Esophagus (tissue), 2 donors: Measurements from ENCODE around the gene EIF1. TPM values are rescaled to one million over a fixed set of nuclear protein-coding genes. Genes with fewer than 3 reads are reported as not detected.
"Not testable (repeated sequence)": the region's sequence is repeated elsewhere in the genome, so short reads cannot be mapped to it uniquely, and the experiment has no call there.

Source experiments
- H3K27ac ChIP-seq, 2 donors: one replicate each; pipeline ENCODE4 v1.5.1; 2013; ENCODE audit warnings: low read depth in 2 of 2, mild to moderate bottlenecking in 2 of 2, inconsistent platforms in 1 of 2, low read length in 1 of 2, moderate library complexity in 1 of 2
- H3K27me3 ChIP-seq, 2 donors: one replicate each; pipeline ENCODE4 v1.6.1; 2013; ENCODE audit warnings: low read length in 2 of 2, control low read depth in 1 of 2, mild to moderate bottlenecking in 1 of 2; ENCODE audit not compliant: insufficient read depth in 2 of 2, control insufficient read depth in 1 of 2
- H3K36me3 ChIP-seq, 2 donors: one replicate each; pipeline ENCODE4 v1.6.1; 2013; ENCODE audit warnings: low read length in 1 of 2; ENCODE audit not compliant: control insufficient read depth in 2 of 2, insufficient read depth in 2 of 2
- H3K4me1 ChIP-seq, 2 donors: one replicate each; pipeline ENCODE4 v1.6.1; 2013; ENCODE audit warnings: low read length in 1 of 2; ENCODE audit not compliant: control insufficient read depth in 2 of 2, insufficient read depth in 2 of 2
- H3K4me3 ChIP-seq, 2 donors: one replicate each; pipeline ENCODE4 v1.5.1; 2013; ENCODE audit warnings: low read length in 2 of 2, mild to moderate bottlenecking in 2 of 2, low read depth in 1 of 2, moderate library complexity in 1 of 2
- H3K9me3 ChIP-seq, 2 donors: one replicate each; pipeline ENCODE4 v1.6.1; 2013; ENCODE audit warnings: mild to moderate bottlenecking in 2 of 2, low read depth in 1 of 2, low read length in 1 of 2, moderate library complexity in 1 of 2; ENCODE audit not compliant: control insufficient read depth in 2 of 2, insufficient read depth in 1 of 2
- WGBS, 2 donors: extraction: QIAGEN DNeasy Blood & Tissue Kit; methylation state at CpG; one replicate each; pipeline ENCODE4 v1.1.7; 2013; 5-methylcytosine and 5-hydroxymethylcytosine counted together
- polyA plus RNA-seq, 2 donors: library from polyadenylated mRNA; stranded (reverse); fragments of 200-250 nt; gene quantifications; one replicate each; pipeline ENCODE4 v1.2.3, GENCODE V29; 2013
- donor health status: healthy with polysubstance abuse.
- donor health status: Bipolar disorder and iron deficiency.

EIF1 gene
- polyA plus RNA-seq, 2 donors, result 342 to 553 TPM

DNA sequence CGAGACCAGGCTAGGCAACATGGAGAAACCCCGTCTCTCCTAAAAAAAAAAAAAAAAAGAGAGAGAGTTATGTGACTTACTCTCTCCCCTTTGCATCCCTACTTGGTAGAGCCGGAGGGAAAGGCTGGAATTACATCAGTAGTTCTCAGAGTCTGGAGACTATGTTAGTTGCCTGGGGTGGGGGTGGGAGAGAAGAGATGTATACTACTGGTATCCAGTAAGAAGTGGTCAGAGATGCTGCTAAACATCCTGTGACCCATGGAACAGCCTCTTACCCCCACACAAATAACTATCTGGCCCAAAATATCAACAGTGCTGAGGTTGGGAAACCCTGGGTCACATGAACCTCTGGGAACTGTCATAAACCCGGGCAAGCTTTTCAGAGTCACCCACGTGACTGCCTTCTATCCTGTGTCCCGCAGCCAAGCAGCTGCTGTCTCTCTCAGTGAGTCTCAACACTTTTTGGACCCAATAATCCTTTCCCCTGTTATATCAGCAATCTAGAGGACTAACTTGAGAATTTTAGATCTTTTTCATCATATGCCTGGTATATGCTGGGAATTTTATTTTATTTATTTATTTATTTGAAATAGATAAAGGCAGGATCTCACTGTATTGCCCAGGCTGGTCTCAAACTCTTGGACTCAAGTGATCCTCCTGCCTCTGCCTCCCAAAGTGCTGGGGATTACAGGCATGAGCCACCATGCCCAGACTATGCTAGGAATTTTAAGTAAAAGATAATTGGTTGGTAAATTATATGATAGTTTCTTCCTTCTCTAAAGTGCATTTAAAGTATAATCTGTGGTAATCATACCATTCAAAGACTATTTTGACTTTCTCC lies 8.7 kb downstream of the EIF1 start:
- 48 to 49% methylated on average over 6 of the region's 6 CpGs for WGBS, 2 donors
- H3K27me3 ChIP-seq, result no peaks in the 10 kb centered on the region
- no peak overlapping the region for H3K27ac ChIP-seq
- H3K4me3 ChIP-seq, result no peak overlapping the region
- H3K36me3 ChIP-seq, result peaks cover 0 to 16% of the 10 kb centered on the region in 2 donors
- H3K4me1 ChIP-seq, result no peaks in the 10 kb centered on the region
- no peaks in the 10 kb centered on the region for H3K9me3 ChIP-seq

DNA sequence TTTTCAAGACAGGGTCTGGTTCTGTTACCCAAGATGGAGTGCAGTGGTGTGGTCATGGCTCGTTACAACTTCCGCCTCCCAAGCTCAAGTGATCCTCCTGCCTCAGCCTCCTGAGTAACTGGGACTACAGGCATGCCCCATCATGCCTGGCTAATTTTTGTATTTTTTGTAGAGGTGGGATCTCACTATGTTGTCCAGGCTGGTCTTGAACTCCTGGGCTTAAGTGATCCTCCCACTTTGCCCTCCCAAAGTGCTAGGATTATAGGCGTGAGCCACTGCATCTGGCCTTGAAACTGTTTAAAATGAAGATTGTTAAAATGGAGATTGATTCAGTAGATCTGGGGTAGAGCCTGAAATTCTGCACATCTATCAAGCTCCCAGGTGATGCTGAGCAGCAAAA lies 12.2 kb downstream of the EIF1 start:
- H3K9me3 ChIP-seq, H3K4me3 ChIP-seq, H3K27ac ChIP-seq, H3K4me1 ChIP-seq, H3K27me3 ChIP-seq, H3K36me3 ChIP-seq: not testable (repeated sequence)
- WGBS, 2 donors, result 85 to 86% methylated on average over 3 of the region's 3 CpGs

DNA sequence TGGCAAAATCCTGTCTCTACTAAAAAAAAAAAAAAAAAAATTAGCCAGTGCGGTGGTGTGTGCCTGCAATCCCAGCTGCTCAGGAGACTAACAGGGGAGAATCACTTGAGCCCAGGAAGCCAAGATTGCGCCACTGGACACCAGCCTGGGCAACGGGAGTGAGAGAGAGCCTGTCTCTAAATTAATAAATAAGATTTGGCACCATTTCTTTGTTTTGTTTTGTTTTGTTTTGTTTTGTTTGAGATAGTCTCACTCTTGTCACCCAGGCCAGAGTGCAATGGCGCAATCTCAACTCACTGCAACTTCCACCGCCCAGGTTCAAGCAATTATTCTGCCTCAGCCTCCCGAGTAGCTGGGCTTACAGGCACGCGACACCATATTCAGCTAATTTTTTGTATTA lies 14.0 kb downstream of the EIF1 start:
- peaks cover 0 to 2% of the 10 kb centered on the region in 2 donors for H3K4me1 ChIP-seq
- H3K36me3 ChIP-seq, result no peaks in the 10 kb centered on the region
- 88 to 93% methylated on average over 8 of the region's 8 CpGs for WGBS, 2 donors
- H3K27me3 ChIP-seq, result no peaks in the 10 kb centered on the region
- no peak overlapping the region for H3K27ac ChIP-seq
- H3K4me3 ChIP-seq, result no peak overlapping the region
- no peaks in the 10 kb centered on the region for H3K9me3 ChIP-seq

DNA sequence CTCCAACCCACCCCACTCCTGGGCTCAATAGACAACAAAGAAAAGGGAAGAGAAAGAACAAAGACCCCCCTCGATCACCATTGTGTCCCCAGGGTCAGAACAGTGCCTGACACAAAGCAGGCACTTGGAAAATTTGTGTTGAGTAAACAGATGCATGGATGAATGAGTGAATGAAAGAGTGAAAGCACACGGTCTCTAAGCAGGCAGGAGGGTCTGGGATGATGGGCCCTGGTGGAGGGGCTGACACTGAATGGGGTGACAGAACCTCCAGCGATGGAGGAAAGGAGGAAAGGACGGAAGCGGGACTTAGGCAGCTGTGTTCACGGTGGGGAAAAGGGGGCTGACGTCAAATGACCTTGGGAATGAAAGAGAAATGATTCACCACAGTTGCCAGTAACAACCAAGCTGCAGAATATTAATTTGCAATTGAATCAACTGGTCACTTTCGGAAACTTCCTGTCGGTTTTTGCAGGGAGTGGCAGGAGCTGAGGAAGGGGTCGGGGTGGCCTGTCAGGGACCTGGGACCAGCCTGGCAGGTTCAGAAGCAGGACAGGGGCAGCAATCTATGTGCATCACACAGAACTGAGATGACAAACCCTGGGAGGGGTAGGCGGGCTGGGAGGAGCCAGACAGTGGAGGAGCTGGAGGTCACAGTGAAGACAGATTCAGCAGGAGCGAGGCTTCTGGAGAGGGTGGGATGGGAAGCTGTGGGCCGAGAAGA lies 16.7 kb downstream of the EIF1 start:
- peaks cover 0 to 2% of the 10 kb centered on the region in 2 donors for H3K4me1 ChIP-seq
- no peaks in the 10 kb centered on the region for H3K9me3 ChIP-seq
- H3K27me3 ChIP-seq, result no peaks in the 10 kb centered on the region
- 65 to 72% methylated on average over 13 of the region's 13 CpGs for WGBS, 2 donors
- no peaks in the 10 kb centered on the region for H3K36me3 ChIP-seq
- H3K4me3 ChIP-seq, result no peak overlapping the region
- H3K27ac ChIP-seq, result no peak overlapping the region

DNA sequence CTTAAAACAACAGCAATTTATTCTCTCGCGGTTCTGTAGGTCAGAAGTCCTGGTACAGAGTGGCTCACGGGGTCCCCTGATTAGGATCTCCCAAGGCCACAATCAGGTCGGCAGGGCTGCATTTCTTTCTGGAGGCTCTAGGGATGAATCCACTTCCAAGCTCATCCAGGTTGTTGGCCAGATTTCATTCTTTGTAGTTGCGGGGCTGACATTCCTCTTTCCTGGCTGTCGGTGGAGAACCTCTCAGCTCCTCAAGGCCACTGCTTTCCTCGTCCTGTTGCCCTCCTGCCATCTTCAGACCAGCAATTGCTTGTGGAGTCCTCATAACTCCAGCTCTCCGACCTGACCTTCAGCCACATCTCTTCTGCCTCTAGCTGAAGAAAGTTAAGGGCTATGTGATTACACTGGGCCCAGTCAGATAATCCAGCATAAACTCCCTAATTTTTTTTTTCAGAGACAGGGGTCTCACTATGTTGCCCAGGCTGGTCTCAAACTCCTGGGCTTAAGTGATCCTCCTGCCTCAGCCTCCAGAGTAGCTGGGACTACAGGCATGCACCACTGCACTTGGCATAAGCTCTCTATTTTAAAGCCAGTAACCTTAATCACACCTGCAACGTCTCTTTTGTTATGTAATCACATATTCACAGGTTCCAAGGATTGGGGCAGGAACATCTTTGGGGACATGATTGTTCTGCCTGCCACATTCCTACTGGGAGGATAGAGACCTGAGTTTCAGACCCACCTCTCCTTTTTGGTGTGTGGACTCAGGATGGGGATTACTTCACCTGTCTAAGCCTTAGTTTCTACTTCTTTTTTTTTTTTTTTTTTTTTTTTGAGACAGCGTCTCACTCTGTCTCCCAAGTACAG lies 19.4 kb downstream of the EIF1 start:
- H3K4me1 ChIP-seq, result peaks cover 0 to 2% of the 10 kb centered on the region in 2 donors
- H3K9me3 ChIP-seq, result no peaks in the 10 kb centered on the region
- H3K27me3 ChIP-seq, result no peaks in the 10 kb centered on the region
- WGBS, 2 donors, result 76 to 77% methylated on average over 10 of the region's 10 CpGs
- no peak overlapping the region for H3K4me3 ChIP-seq
- H3K36me3 ChIP-seq, result no peaks in the 10 kb centered on the region
- no peak overlapping the region for H3K27ac ChIP-seq

DNA sequence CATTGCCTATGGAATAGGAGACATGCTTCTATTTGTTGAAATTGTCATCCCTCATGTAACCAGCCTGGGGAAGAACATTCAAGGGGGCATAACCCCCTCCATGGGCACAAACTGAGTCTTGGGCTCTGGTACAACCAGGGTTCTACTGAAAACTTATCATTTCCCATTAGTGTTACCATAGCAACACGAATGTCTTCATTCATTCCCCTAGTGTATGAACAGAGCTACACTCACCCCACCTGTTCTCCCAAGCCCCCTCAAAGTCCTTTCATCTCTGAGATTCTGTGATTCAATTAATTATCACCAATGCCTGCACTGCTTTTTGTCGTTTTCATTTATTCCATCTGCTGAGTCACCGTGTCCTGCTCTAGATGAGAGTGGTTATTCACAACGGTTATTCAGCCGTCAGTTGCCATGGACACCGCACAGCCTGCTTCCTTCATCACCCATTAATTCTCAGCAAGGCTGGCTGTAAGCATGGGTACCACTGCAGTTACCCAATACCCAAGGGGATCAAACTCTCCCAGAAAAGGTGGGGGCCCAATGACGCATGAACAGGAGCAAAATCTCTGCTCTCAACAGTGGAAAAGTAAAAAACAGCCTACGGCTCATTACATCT lies 21.9 kb downstream of the EIF1 start:
- H3K4me3 ChIP-seq, result no peak overlapping the region
- no peaks in the 10 kb centered on the region for H3K27me3 ChIP-seq
- no peaks in the 10 kb centered on the region for H3K36me3 ChIP-seq
- H3K4me1 ChIP-seq, result peaks cover 0 to 2% of the 10 kb centered on the region in 2 donors
- H3K27ac ChIP-seq, result no peak overlapping the region
- H3K9me3 ChIP-seq, result no peaks in the 10 kb centered on the region
- WGBS, 2 donors, result 52 to 56% methylated on average over 8 of the region's 8 CpGs

DNA sequence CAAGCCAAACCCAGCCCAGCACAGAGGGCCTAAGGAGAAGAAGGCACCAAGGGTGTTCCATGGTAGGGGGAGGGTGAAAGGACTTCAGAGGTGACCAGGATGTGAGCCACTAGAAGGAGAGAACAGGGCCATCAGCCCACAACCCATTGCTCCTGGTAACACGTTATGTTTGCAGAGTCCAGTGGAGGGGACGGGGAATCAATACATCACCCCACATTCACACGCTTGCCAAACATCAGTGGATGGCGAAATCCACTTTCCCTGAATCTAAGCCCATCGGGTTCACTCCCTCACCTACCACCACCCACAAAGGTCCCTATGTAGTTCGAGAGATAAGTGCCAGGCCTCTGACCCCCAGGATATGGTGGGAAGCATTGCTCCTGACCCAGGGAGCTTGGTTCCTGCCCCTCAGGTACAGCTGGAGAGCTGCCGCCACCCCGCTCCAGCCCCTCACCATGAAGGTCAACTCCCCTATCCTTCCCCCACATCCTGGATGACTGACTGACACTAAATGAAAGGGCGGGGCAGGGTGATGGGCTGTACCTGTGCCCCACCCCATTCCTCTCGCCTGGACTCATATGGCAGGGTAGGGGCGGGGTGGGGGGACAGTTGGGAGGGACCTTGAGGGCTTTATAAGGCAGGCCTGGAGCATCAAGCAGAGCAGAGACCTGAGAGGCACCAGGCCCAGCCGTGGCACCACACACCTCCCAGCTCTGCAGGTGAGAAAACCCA lies 23.1 kb downstream of the EIF1 start, which contains the start of gene GAST:
GAST (plus strand) TSS at position 663 of the 732 bp plus-strand sequence. CDS start 3,106 bp downstream, outside the sequence.
- Histone ChIP-seq H3K27ac (no peak within 1 kb of the TSS), H3K4me3 (no peak within 1 kb of the TSS), H3K36me3 (no peaks in the 10 kb centered on the region), H3K4me1 (no peaks in the 10 kb centered on the region), H3K27me3 (no peaks in the 10 kb centered on the region), H3K9me3 (no peaks in the 10 kb centered on the region)
- 83 to 87% methylated on average over 12 of the region's 12 CpGs for WGBS, 2 donors

DNA sequence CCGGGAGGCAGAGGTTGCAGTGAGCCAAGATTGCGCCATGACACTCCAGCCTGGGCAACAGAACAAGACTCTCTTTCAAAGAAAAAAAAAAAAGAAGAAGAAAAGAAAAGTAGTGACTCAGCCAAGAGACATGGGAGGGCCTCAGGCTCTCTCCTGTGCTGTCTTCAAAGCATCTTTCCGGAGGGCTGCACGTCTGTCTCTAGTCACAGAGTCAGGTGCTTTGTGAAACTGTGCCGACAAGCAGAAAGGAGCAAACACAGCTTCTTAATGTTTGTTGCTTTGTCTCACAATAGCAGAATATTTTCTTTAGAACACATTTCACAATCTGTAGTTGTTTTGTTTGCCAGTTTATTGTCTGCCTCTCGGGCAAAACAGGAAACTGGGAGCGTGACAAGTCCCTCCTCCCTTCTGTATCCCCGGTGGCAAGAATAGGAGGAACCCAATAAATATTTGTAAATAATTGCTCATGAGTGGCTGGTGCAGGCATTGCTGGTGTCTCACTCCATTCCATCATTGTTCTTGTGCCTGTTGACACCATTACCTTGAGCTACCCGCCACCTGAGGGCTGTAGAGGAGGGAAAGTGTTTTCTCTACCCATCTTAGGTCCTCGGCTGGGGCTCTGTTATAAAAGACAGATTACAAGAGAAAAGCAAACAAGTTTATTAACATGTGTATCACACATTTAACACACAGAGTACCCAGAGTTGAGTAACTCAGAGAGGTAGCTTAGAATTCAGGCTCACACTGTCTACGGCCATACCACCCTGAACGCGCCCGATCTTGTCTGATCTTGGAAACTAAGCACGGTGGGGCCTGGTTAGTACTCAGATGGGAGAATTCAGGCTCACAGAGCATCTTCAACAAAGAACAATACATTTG lies 29.0 kb downstream of the EIF1 start:
- Histone ChIP-seq H3K36me3 (no peaks in the 10 kb centered on the region), H3K27ac (peak overlapping the region in 1 of 2 donors; percentile 60)
- WGBS, 2 donors, result 40 to 46% methylated on average over 15 of the region's 15 CpGs

More for the DNA sequence above, 29.0 kb downstream of the EIF1 start:
- Histone ChIP-seq H3K4me1 (no peaks in the 10 kb centered on the region), H3K27me3 (no peaks in the 10 kb centered on the region), H3K9me3 (no peaks in the 10 kb centered on the region), H3K4me3 (no peak overlapping the region)
